Measurements from ENCODE around the gene NEIL1.

DNA sequence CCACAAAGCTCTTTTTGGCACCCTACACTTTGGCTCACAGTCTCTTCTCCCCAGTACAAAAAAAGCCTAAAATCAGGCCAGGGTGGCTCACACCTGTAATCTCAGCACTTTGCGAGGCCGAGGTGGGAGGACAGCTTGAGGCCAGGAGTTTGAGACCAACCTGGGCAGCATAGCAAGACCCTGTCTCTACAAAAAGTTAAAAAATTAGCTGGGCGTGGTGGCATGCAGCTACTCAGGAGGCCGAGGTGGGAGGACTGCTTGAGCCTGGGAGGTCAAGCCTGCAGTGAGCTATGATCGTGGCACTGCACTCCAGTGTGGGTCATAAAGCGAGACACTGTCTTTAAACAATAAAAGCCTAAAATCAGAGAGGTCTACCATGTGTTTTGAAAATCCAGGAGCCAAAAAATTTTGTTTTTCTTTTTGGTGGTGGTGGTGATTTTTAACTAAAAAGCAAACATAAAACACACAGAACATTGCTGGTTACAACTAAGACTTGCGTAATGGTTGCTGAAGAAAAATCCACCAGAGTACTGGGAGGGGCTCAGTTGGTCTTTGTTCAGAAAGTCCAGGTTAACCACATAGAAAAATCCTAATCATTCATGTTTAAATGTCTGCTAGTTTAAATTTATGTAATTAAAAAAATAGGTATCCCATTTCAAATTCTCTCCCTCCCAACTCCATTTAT, 23.2 kb downstream of the NEIL1 start:
- TF ChIP-seq, protein P1, sequence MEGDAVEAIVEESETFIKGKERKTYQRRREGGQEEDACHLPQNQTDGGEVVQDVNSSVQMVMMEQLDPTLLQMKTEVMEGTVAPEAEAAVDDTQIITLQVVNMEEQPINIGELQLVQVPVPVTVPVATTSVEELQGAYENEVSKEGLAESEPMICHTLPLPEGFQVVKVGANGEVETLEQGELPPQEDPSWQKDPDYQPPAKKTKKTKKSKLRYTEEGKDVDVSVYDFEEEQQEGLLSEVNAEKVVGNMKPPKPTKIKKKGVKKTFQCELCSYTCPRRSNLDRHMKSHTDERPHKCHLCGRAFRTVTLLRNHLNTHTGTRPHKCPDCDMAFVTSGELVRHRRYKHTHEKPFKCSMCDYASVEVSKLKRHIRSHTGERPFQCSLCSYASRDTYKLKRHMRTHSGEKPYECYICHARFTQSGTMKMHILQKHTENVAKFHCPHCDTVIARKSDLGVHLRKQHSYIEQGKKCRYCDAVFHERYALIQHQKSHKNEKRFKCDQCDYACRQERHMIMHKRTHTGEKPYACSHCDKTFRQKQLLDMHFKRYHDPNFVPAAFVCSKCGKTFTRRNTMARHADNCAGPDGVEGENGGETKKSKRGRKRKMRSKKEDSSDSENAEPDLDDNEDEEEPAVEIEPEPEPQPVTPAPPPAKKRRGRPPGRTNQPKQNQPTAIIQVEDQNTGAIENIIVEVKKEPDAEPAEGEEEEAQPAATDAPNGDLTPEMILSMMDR (IDR thresholded peaks at IDR 0.05; ENCODE audit: low read depth, low read length, poor library complexity, severe bottlenecking) = no peak
- no peak for TF ChIP-seq EZH2phosphoT487 (IDR thresholded peaks at IDR 0.05; ENCODE audit: borderline replicate concordance, low read length)

Measured in DOHH2 (cell line).